HFF-Myc (cell line): ENCODE results near the gene LRP2.

Experiments
- DNase-seq: peaks from one replicate; pipeline ENCODE4 v3.0.0-alpha.2; 2011; ENCODE audit warnings: low read depth; ENCODE audit errors: extremely low read depth
- H3K4me3 ChIP-seq: replicated peaks from 2 replicates; pipeline ENCODE4 v1.5.1; 2011; ENCODE audit warnings: low read depth, mild to moderate bottlenecking, control low read depth, low read length
- CTCF ChIP-seq: IDR thresholded peaks from 2 replicates; pipeline ENCODE4 v1.5.1; 2012; ENCODE audit warnings: mild to moderate bottlenecking, low read depth, low read length, control low read depth; ENCODE audit errors: missing control alignments

Gene LRP2

GRCh38 chr2:169265591-169265990 is 96.7 kb downstream of the LRP2 start:
- no peak for TF ChIP-seq CTCF
- no peak overlapping the region for H3K4me3 ChIP-seq
- no peak for DNase-seq

- H3K4me3 ChIP-seq, result no peak overlapping the region
- no peak for TF ChIP-seq CTCF
- no peak for DNase-seq
Measured at GRCh38 chr2:169260846-169261642, 101.3 kb downstream of the LRP2 start.

- no peak overlapping the region for H3K4me3 ChIP-seq
- DNase-seq, result no peak
- no peak for TF ChIP-seq CTCF
Measured at GRCh38 chr2:169260246-169260645, 102.1 kb downstream of the LRP2 start.

- H3K4me3 ChIP-seq, result no peak overlapping the region
- TF ChIP-seq CTCF, result no peak
- no peak for DNase-seq
Measured at GRCh38 chr2:169259402-169259801, 102.9 kb downstream of the LRP2 start.

- no peak overlapping the region for H3K4me3 ChIP-seq
- TF ChIP-seq CTCF, result no peak
- DNase-seq, result no peak
Measured at GRCh38 chr2:169258045-169258601, 104.2 kb downstream of the LRP2 start.

- H3K4me3 ChIP-seq, result no peak overlapping the region
- no peak for DNase-seq
- no peak for TF ChIP-seq CTCF
Measured at GRCh38 chr2:169254774-169255173, 107.6 kb downstream of the LRP2 start.
